Lower lobe of right lung (tissue), 2 donors: ENCODE data around the gene TIMM23. TPM values are rescaled to one million over a fixed set of nuclear protein-coding genes. Genes with fewer than 3 reads are reported as not detected.

Experiments
- ATAC-seq, 2 donors: fragments of 200-7000 bp; cut with Tn5 transposase; one replicate each; pipeline ENCODE4 v1.9.1; 2020 to 2022; ENCODE audit warnings: mild to moderate bottlenecking in 2 of 2, moderate library complexity in 2 of 2
- DNase-seq: peaks from one replicate; pipeline ENCODE4 v3.0.0-alpha.2; 2020
- H3K27ac ChIP-seq: fragments of 200-600 bp; one replicate; pipeline ENCODE4 v1.8.0; 2022
- H3K27me3 ChIP-seq: fragments of 200-600 bp; one replicate; pipeline ENCODE4 v1.8.0; 2022; ENCODE audit warnings: low read depth
- H3K36me3 ChIP-seq: fragments of 200-600 bp; one replicate; pipeline ENCODE4 v1.8.0; 2022; ENCODE audit warnings: mild to moderate bottlenecking
- H3K4me1 ChIP-seq: fragments of 200-600 bp; one replicate; pipeline ENCODE4 v1.8.0; 2022
- H3K4me3 ChIP-seq: fragments of 200-600 bp; one replicate; pipeline ENCODE4 v1.8.0; 2022; ENCODE audit warnings: mild to moderate bottlenecking
- H3K9me3 ChIP-seq: fragments of 200-600 bp; one replicate; pipeline ENCODE4 v1.8.0; 2022
- intact Hi-C: fragments of 100-400 bp; cut with DNase I; formaldehyde crosslinking; loops from one replicate; pipeline ENCODE4 v1.11.0; 2022
- total RNA-seq: library from RNA; stranded (reverse); fragmentation: NEBNext Ultra II Directional; extraction: Animal tissue kit (Norgen Biotek cat#: 25700); gene quantifications from one replicate; pipeline ENCODE4 v1.2.1, GENCODE V29; 2021
- TF ChIP-seq, protein P1 (sequence below): fragments of 200-600 bp; IDR thresholded peaks from one replicate; pipeline ENCODE4 v1.8.0; 2022; ENCODE audit warnings: antibody characterized with exemption, mild to moderate bottlenecking
- donor health status: DM: no; HTN: yes; CAD: no; lungs with severe emphysema.

The TIMM23 gene
- total RNA-seq, 1 donor from 2014 or later = 34.2 TPM

GRCh38 chr10:46031648-46032532 is 59.6 kb downstream of the TIMM23 start:
- DNase-seq (no peak), ATAC-seq (no peak)
- peaks cover 29% of the 10 kb centered on the region for H3K4me1 ChIP-seq
- no peak overlapping the region for H3K4me3 ChIP-seq
- intact Hi-C loops = no loop called here
- TF ChIP-seq, protein P1, sequence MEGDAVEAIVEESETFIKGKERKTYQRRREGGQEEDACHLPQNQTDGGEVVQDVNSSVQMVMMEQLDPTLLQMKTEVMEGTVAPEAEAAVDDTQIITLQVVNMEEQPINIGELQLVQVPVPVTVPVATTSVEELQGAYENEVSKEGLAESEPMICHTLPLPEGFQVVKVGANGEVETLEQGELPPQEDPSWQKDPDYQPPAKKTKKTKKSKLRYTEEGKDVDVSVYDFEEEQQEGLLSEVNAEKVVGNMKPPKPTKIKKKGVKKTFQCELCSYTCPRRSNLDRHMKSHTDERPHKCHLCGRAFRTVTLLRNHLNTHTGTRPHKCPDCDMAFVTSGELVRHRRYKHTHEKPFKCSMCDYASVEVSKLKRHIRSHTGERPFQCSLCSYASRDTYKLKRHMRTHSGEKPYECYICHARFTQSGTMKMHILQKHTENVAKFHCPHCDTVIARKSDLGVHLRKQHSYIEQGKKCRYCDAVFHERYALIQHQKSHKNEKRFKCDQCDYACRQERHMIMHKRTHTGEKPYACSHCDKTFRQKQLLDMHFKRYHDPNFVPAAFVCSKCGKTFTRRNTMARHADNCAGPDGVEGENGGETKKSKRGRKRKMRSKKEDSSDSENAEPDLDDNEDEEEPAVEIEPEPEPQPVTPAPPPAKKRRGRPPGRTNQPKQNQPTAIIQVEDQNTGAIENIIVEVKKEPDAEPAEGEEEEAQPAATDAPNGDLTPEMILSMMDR = no peak
- no peak overlapping the region for H3K27ac ChIP-seq
- no peaks in the 10 kb centered on the region for H3K27me3 ChIP-seq
- no peaks in the 10 kb centered on the region for H3K9me3 ChIP-seq
- H3K36me3 ChIP-seq = no peaks in the 10 kb centered on the region

- no peak for DNase-seq
- peaks cover 13% of the 10 kb centered on the region for H3K4me1 ChIP-seq
- no peaks in the 10 kb centered on the region for H3K9me3 ChIP-seq
- H3K27me3 ChIP-seq = no peaks in the 10 kb centered on the region
- H3K4me3 ChIP-seq = no peak overlapping the region
- intact Hi-C loops = no loop called here
- TF ChIP-seq, protein P1 = no peak
- ATAC-seq = no peak
- no peaks in the 10 kb centered on the region for H3K36me3 ChIP-seq
- H3K27ac ChIP-seq = no peak overlapping the region
Observed at GRCh38 chr10:46033602-46034011, 61.3 kb downstream of the TIMM23 start.

DNA sequence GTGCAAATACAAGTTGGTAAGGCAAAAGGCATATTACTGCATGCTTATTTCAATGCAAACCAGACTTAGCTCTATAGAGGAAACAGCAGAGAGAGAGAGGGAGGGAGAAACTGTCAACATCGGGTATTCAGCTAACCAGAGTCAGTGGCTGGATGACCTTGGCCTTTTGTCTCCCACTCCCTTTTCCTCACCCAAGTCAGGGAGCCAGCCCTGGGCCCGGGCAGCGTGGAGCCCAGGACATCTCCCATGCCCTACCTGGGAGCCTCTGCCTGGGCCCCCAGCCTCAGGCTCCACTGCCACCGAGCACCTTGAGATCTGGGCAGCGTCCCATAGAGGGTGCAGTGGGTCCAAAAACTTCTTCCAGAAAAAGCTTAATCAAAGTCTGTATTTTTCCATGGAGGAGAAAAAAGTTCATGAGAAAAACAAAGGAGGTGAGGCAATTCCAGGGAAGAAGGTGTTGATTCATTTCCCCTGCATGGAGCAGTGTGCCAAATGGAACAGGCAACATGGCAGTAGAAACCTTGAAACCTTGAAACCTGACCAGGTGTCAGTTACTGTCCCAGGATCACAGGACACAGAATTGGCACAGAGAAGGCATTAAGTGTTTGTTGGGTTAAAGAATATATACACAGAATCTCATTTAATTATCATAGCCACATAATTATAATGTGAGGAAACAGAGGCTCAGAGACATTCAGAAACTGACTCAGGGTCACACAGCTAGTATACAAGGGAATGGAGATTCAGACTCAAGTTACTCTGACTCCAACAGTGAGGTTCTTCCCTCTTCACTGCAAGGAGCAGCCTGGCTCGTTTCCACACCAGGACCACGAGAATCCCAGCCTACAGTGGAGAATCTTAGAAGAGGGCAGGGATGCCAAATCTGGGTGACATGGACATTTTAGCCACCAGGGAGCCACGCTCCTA is 63.9 kb downstream of the TIMM23 start:
- Histone ChIP-seq H3K27ac (no peak overlapping the region), H3K27me3 (no peaks in the 10 kb centered on the region), H3K4me3 (no peak overlapping the region), H3K36me3 (no peaks in the 10 kb centered on the region), H3K9me3 (no peaks in the 10 kb centered on the region), H3K4me1 (no peaks in the 10 kb centered on the region)
- no peak for ATAC-seq
- intact Hi-C loops = no loop called here
- TF ChIP-seq, protein P1 = no peak
- DNase-seq = no peak

DNA sequence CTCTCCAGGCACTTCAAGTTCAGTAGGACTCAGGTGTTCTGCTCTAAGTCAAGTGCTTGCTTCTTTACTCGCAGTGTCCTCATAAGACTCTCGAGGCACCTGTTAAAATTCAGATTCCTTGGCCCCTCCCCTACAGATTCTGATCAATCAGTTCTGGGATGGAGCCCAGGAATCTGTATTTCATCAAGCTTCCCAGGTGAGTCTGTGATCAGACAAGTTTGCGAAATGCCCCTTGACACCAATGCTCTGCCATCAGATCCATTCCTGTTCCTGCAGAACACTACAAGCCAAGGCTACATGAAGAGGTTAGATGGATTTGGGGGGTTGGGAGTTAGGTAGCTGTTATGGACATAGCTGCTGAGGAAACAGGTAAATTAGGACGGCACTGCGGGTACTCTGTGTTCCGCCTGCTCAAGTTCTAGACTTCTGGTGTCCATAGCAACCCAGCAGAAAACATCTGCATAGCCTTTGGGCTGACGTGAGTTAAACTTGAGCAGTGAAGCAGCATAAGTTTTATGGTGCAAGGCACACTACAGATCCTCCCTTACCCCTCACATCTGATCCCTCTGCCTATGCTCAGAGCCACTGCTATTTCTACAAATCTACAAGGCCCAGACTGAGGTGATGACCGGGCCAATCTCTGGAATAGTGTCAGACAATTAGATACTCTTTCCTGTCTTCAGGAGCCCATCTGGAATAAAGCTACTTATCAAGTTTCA is 65.0 kb downstream of the TIMM23 start:
- ATAC-seq (no peak), DNase-seq (no peak)
- H3K27ac ChIP-seq = no peak overlapping the region
- H3K4me3 ChIP-seq = no peak overlapping the region
- H3K27me3 ChIP-seq = no peaks in the 10 kb centered on the region
- intact Hi-C loops = no loop called here
- no peaks in the 10 kb centered on the region for H3K9me3 ChIP-seq
- TF ChIP-seq, protein P1 = no peak
- H3K36me3 ChIP-seq = no peaks in the 10 kb centered on the region
- no peaks in the 10 kb centered on the region for H3K4me1 ChIP-seq

- DNase-seq (no peak), ATAC-seq (no peak)
- Histone ChIP-seq H3K27me3 (no peaks in the 10 kb centered on the region), H3K36me3 (no peaks in the 10 kb centered on the region), H3K9me3 (no peaks in the 10 kb centered on the region), H3K4me3 (no peak overlapping the region), H3K4me1 (no peaks in the 10 kb centered on the region), H3K27ac (no peak overlapping the region)
- intact Hi-C loops = no loop called here
- TF ChIP-seq, protein P1 = no peak
Observed at GRCh38 chr10:46040004-46040403, 67.7 kb downstream of the TIMM23 start.
